ENCODE data around the gene PRODH2. TPM values are rescaled to one million over a fixed set of nuclear protein-coding genes. Genes with fewer than 3 reads are reported as not detected.
"Not testable (repeated sequence)": the region's sequence is repeated elsewhere in the genome, so short reads cannot be mapped to it uniquely, and the experiment has no call there.

The PRODH2 gene
- total and polyA plus RNA-seq, 10 of the 15 experiments (the other 5 are each of a cell fraction or from before 2014, with no cell fraction given): 0.07 TPM; not detected in 9

GRCh38 chr19:35773020-35773806, 39.4 kb downstream of the PRODH2 start (continued):
- TF ChIP-seq SKIL (IDR thresholded peaks at IDR 0.05; ENCODE audit: low read depth, poor library complexity, severe bottlenecking): no peak

GRCh38 chr19:35772362-35772761, 40.3 kb downstream of the PRODH2 start:
- FAIRE-seq; ATAC-seq; DNase-seq (ENCODE audit: low read depth, low spot score); H3K27me3 ChIP-seq (replicated peaks in 1 of 2; ENCODE audit: control insufficient read depth in 2 of 2, insufficient read depth in 2 of 2, low read length in 1 of 2); H3K9ac ChIP-seq (ENCODE audit: control insufficient read depth, insufficient read depth, low read length); H2AFZ ChIP-seq (ENCODE audit: control insufficient read depth, low read depth, low read length); H3K27ac ChIP-seq (ENCODE audit: control insufficient read depth, insufficient read depth); H3K4me2 ChIP-seq (ENCODE audit: control insufficient read depth, insufficient read depth); H4K20me1 ChIP-seq (ENCODE audit: control insufficient read depth, insufficient read depth); BruUV-seq (replicated peaks); H3K4me1 ChIP-seq (ENCODE audit: control insufficient read depth, insufficient read depth, low read length); H3K4me3 ChIP-seq; in situ Hi-C loops (cut with MboI); H3K79me2 ChIP-seq (ENCODE audit: control insufficient read depth, insufficient read depth, low read length); H3K9me3 ChIP-seq (replicated peaks; ENCODE audit: control insufficient read depth, insufficient read depth, low read length); H3K36me3 ChIP-seq (ENCODE audit: control insufficient read depth in 2 of 2, insufficient read depth in 2 of 2, low read length in 1 of 2); intact Hi-C loops (cut with micrococcal nuclease; ENCODE audit: unreplicated experiment): not testable (repeated sequence)
- ChIA-PET CTCF (interaction anchor here (1.5 kb wide), 1 partner anchor 78 kb away, joined by 7 read pairs; no protein-coding TSS in a partner anchor), SMC1A (ENCODE audit: uncharacterized antibody, unreplicated experiment) (interaction anchor here (0.6 to 1.3 kb wide), 3 partner anchors 58 to 216 kb away, joined by 3 to 4 read pairs (median 3); no protein-coding TSS in a partner anchor), POLR2A (interaction anchor here (0.6 to 1.9 kb wide), 2 partner anchors 10 to 32 kb away, joined by 3 to 4 read pairs; no protein-coding TSS in a partner anchor), RAD21 (ENCODE audit: unreplicated experiment) (interaction anchor here (0.8 kb wide), 1 partner anchor 111 kb away, joined by 4 read pairs; no protein-coding TSS in a partner anchor)
- WGBS (ENCODE audit: insufficient coverage, insufficient replicate concordance, low lambda C conversion rate, missing lambda C conversion rate): 93% methylated on average over 5 of the region's 5 CpGs
